Thoracic aorta (tissue), 2 donors: Measurements from ENCODE around the gene ZNRF3. TPM values are rescaled to one million over a fixed set of nuclear protein-coding genes. Genes with fewer than 3 reads are reported as not detected.

Experiments used
- ATAC-seq: fragments of 150-250 bp; one replicate; pipeline ENCODE4 v1.8.0; 2017; ENCODE audit warnings: low read depth; ENCODE audit not compliant: insufficient number of reproducible peaks, low FRiP score
- DNase-seq: peaks from one replicate; pipeline ENCODE4 v3.0.0-alpha.2; 2020; ENCODE audit warnings: low spot score
- H3K27ac ChIP-seq, 2 donors: fragments of 200-600 bp; sonication (generic); 1 replicate in 1 of 2; 2 replicates in 1 of 2; pipeline ENCODE4 v1.5.1; 2016; ENCODE audit warnings: mild to moderate bottlenecking in 2 of 2, moderate library complexity in 2 of 2
- H3K27me3 ChIP-seq: fragments of 200-600 bp; sonication (generic); replicated peaks from 2 replicates; pipeline ENCODE4 v1.6.0; 2016; ENCODE audit warnings: mild to moderate bottlenecking; ENCODE audit not compliant: insufficient read depth
- H3K36me3 ChIP-seq: fragments of 200-600 bp; sonication (generic); one replicate; pipeline ENCODE4 v1.5.1; 2016
- H3K4me1 ChIP-seq, 2 donors: fragments of 200-600 bp; sonication (generic); 1 replicate in 1 of 2; 2 replicates in 1 of 2; pipeline versions ENCODE4 v1.5.1 to v1.6.0; 2016; ENCODE audit warnings: low read depth in 2 of 2, mild to moderate bottlenecking in 1 of 2; ENCODE audit not compliant: control insufficient read depth in 1 of 2
- H3K4me3 ChIP-seq: fragments of 200-600 bp; sonication (generic); 2 replicates; pipeline ENCODE4 v1.5.1; 2016; ENCODE audit warnings: mild to moderate bottlenecking
- H3K9me3 ChIP-seq: fragments of 200-600 bp; sonication (generic); 2 replicates; pipeline ENCODE4 v1.5.1; 2016
- total RNA-seq, 2 donors: library from RNA; depleted of rRNA; stranded (reverse); fragments of >200 nt; gene quantifications; one replicate each; pipeline versions ENCODE4 v1.1.0 to v1.2.3, GENCODE V29; 2016
- TF ChIP-seq, protein P1 (sequence below): fragments of 200-600 bp; sonication (generic); IDR thresholded peaks from one replicate; pipeline ENCODE4 v1.5.1; 2019; ENCODE audit warnings: antibody characterized with exemption

ZNRF3 gene
- total RNA-seq, 2 donors from 2014 or later: 17.2 to 23.1 TPM

DNA sequence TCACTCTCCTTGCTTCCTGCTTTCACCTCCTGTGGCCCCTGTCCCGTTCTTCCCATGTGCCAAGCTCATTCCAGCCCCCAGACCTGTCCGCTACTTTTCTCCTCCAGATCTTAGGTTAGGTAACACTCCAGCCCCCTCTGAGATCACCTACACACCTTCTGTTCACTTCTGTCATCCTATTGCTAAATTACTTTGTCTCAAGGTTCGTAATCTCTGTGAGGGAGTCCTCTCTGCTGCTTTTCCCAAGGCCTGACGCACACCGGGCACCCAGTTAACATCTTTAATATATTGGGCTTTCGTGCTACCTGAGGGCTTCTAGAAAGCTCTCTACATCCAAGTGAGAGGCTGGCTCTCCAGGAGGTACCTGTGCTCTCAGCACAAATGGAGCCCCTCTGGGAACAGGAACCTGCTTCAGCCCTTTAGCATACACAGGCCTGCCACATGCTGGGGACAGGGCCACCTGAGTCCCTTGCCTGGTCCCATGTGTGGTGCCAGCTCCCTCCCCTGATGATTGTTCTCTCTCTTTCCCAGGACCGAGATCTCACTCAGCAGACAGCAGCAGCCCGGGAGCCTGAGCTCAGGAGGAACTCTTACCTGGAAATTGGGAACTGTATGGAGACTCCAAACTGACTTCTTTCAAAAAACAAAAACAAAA is 169.8 kb downstream of the ZNRF3 start:
- no peak for DNase-seq
- no peak overlapping the region for H3K27ac ChIP-seq
- TF ChIP-seq, protein P1, sequence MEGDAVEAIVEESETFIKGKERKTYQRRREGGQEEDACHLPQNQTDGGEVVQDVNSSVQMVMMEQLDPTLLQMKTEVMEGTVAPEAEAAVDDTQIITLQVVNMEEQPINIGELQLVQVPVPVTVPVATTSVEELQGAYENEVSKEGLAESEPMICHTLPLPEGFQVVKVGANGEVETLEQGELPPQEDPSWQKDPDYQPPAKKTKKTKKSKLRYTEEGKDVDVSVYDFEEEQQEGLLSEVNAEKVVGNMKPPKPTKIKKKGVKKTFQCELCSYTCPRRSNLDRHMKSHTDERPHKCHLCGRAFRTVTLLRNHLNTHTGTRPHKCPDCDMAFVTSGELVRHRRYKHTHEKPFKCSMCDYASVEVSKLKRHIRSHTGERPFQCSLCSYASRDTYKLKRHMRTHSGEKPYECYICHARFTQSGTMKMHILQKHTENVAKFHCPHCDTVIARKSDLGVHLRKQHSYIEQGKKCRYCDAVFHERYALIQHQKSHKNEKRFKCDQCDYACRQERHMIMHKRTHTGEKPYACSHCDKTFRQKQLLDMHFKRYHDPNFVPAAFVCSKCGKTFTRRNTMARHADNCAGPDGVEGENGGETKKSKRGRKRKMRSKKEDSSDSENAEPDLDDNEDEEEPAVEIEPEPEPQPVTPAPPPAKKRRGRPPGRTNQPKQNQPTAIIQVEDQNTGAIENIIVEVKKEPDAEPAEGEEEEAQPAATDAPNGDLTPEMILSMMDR: no peak
- H3K4me1 ChIP-seq: no peaks in the 10 kb centered on the region
- no peaks in the 10 kb centered on the region for H3K27me3 ChIP-seq
- no peaks in the 10 kb centered on the region for H3K9me3 ChIP-seq
- no peak overlapping the region for H3K4me3 ChIP-seq
- ATAC-seq: no peak
- peaks cover 27% of the 10 kb centered on the region for H3K36me3 ChIP-seq

DNA sequence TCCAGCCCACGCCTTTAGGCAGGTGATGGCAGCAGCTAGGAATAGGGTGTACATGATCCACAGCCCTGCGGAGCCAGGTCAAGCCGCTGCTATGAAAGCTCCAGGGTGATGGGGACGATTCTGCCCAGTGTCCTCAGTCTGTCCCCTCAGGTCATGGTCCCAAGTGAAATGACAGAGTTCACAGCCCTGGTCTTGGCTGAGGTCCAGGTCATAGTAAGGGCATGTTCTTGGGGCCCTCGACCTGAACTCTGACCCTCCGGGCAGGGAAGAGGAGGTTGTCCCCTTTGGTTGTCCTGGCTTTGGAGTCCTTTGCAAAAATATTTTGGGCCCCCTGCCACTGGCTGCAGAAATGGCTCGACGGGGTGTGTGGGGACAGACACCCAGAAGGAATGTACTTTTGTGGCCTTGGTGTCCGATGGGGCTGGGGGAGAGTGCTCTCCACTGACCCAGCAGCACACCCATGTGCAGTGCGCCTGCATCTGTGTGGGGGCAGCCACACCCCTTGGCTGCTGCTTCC is 170.9 kb downstream of the ZNRF3 start:
- TF ChIP-seq, protein P1: no peak
- Histone ChIP-seq H3K4me1 (no peaks in the 10 kb centered on the region), H3K9me3 (no peaks in the 10 kb centered on the region), H3K27me3 (no peaks in the 10 kb centered on the region), H3K4me3 (no peak overlapping the region), H3K27ac (no peak overlapping the region), H3K36me3 (peaks cover 15% of the 10 kb centered on the region)
- ATAC-seq (no peak), DNase-seq (no peak)

DNA sequence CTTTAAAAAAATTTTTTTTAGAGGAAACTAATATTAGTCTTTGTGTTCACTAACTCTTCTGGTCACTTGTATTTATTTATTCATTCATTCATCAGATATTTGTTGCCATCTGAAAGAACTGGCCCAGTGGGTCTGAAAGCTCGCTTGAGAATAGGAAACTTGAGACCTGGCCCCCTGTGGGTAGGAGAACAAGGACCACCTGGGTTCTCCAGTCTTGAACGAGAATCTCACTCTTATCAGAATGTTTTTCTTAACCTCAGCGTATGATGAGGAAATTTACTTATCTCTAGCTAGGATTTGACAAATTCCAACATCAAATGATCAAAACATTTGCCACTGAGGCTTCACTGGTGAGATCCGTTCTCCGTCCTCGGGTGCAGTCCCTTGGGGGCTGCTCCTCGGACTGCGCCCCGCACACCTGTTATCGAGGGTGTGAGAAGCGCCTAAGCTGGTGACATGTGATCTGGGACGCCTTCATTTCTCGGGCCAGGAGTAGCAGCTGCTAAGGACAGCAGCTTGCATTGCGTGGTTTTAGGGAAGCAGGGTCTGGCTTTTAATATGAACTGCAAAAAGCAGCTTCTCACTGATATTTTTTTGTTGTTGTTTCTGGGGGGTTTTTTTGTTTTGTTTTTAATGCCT is 171.9 kb downstream of the ZNRF3 start:
- no peaks in the 10 kb centered on the region for H3K4me1 ChIP-seq
- H3K27ac ChIP-seq: no peak overlapping the region

DNA sequence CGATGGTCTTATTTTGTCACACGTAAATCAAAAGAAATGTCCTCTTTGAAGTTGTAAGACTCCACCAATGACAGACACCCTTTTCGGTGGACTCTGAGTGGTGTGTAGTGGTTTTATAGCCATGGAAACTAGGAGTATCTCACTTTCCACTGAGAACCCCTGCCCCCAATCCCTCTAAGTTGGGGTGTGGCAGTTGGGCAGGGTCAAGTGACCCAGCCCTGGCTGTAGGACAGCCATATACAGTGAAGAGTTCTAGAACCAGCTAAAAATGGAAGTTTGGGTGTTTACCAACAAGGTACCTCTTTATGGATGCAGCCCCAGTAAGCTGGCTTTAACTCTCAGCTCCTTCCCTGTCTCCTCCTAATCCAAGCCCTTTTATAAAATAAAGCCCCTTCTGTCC is 173.1 kb downstream of the ZNRF3 start:
- TF ChIP-seq, protein P1: no peak
- Histone ChIP-seq H3K27ac (no peak overlapping the region), H3K36me3 (no peaks in the 10 kb centered on the region), H3K9me3 (no peaks in the 10 kb centered on the region), H3K4me1 (no peaks in the 10 kb centered on the region), H3K4me3 (no peak overlapping the region), H3K27me3 (no peaks in the 10 kb centered on the region)
- ATAC-seq (no peak), DNase-seq (no peak)

More for the DNA sequence above, 171.9 kb downstream of the ZNRF3 start:
- TF ChIP-seq, protein P1: no peak
- no peaks in the 10 kb centered on the region for H3K27me3 ChIP-seq
- ATAC-seq: no peak
- DNase-seq: no peak
- no peaks in the 10 kb centered on the region for H3K9me3 ChIP-seq
- H3K36me3 ChIP-seq: peaks cover 5% of the 10 kb centered on the region
- H3K4me3 ChIP-seq: no peak overlapping the region

DNA sequence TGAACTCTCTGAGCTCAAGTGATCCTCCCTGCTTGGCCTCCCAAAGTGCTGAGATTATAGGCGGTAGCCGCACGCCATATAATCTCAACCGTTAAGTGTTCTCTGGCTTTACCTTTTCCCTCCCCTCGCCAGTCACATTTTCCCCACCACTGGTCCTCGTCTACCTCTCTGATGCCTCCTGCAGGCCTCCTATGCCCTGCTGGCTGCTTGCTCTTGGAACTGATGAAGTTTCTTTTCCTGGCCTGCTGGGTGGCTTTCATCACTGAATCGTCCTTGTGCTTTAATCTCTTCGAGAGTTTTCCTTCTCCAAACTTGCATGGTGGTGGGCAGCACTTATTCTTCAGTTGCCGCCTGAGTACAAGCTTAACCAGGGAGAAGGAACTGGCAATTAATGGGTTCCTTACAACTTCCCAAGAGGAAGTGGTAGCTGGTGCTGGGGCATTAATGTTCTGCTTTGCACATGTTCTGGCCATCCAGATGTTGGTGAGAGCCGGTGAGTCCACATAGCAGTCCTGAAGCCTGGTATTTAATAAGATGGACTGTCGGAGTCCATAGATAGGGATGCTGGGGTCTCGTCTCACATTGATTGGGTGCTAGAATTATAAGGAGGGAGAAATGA is 177.0 kb downstream of the ZNRF3 start:
- ATAC-seq (no peak), DNase-seq (no peak)
- Histone ChIP-seq H3K4me3 (no peak overlapping the region), H3K27ac (no peak overlapping the region), H3K27me3 (no peaks in the 10 kb centered on the region), H3K9me3 (no peaks in the 10 kb centered on the region), H3K36me3 (no peaks in the 10 kb centered on the region), H3K4me1 (no peaks in the 10 kb centered on the region)
- TF ChIP-seq, protein P1: no peak
